A549 treated with AZD2906 at 1 μM for 4 hours (cell line): ENCODE results near the gene RPS19. TPM values are rescaled to one million over a fixed set of nuclear protein-coding genes. Genes with fewer than 3 reads are reported as not detected.

Experiments
- total RNA-seq: library from RNA; stranded (reverse); fragments of 200-300 nt; extraction: Qiagen RNA extraction; gene quantifications from 5 replicates; pipeline ENCODE4 v1.2.3, GENCODE V29; 2022

Gene RPS19
- 8,904 to 10,355 TPM (median 9,424 TPM) in 5 replicates for total RNA-seq

GRCh38 chr19:41859618-41860418 is at the start of gene RPS19:
Gene RPS19, plus strand, starts transcription at chr19:41860255. Its CDS starts 520 bp downstream, at chr19:41860775.

GRCh38 chr19:41844601-41845000 is 15.5 kb upstream of the RPS19 start, which contains the start of gene LYPD4:
Gene LYPD4, minus strand, starts transcription at chr19:41844683. Its CDS starts 5,398 bp downstream, at chr19:41839285.

GRCh38 chr19:41845001-41845050 is 15.2 kb upstream of the RPS19 start, which contains the start of gene DMRTC2:
Gene DMRTC2, plus strand, starts transcription at chr19:41845042. Its CDS starts 2,387 bp downstream, at chr19:41847429.

GRCh38 chr19:41876847-41877832 is 17.1 kb downstream of the RPS19 start, which contains the start of gene CD79A:
Gene CD79A, plus strand, starts transcription at chr19:41877279. Its CDS starts 26 bp downstream, at chr19:41877305.

GRCh38 chr19:41882568-41883462 is 22.8 kb downstream of the RPS19 start, which contains the start of gene ARHGEF1:
Gene ARHGEF1, plus strand, starts transcription at chr19:41883184. Its CDS starts 4,899 bp downstream, at chr19:41888083.

Other genes with a start within 250 kb of the RPS19 start
- gene CEACAM4, start 233.2 kb upstream of the RPS19 start, total RNA-seq: not detected in 5 replicates
- 0.07 to 0.12 TPM (median 0.09 TPM) in 5 replicates for gene CEACAM7, start 172.0 kb upstream of the RPS19 start, total RNA-seq
- 1.0 to 2.0 TPM (median 1.5 TPM) in 5 replicates for gene CEACAM5, start 151.6 kb upstream of the RPS19 start, total RNA-seq
- gene CEACAM6, start 104.7 kb upstream of the RPS19 start, total RNA-seq: 13.8 to 21.7 TPM (median 18.1 TPM) in 5 replicates
- not detected in 5 replicates for gene CEACAM3, start 63.7 kb upstream of the RPS19 start, total RNA-seq
- gene LYPD4, start 15.6 kb upstream of the RPS19 start, total RNA-seq: not detected in 5 replicates
- gene DMRTC2, start 15.2 kb upstream of the RPS19 start, total RNA-seq: not detected in 5 replicates
- 0.80 to 1.3 TPM (median 1.0 TPM) in 5 replicates for gene CD79A, start 17.0 kb downstream of the RPS19 start, total RNA-seq
- gene ARHGEF1, start 22.9 kb downstream of the RPS19 start, total RNA-seq: 77.7 to 113 TPM (median 104 TPM) in 5 replicates
- 0.22 to 0.37 TPM (median 0.28 TPM) in 5 replicates for gene ERFL, start 68.2 kb downstream of the RPS19 start, total RNA-seq
- gene RABAC1, start 99.1 kb downstream of the RPS19 start, total RNA-seq: 204 to 299 TPM (median 270 TPM) in 5 replicates
- gene ATP1A3, start 134.0 kb downstream of the RPS19 start, total RNA-seq: 3.3 to 4.9 TPM (median 4.2 TPM) in 5 replicates
- gene GRIK5, start 210.0 kb downstream of the RPS19 start, total RNA-seq: 0.23 to 0.66 TPM (median 0.42 TPM) in 5 replicates
- gene ZNF574, start 215.9 kb downstream of the RPS19 start, total RNA-seq: 30.3 to 40.3 TPM (median 37.8 TPM) in 5 replicates